Measurements from ENCODE around the gene LAMC3. TPM values are rescaled to one million over a fixed set of nuclear protein-coding genes. Genes with fewer than 3 reads are reported as not detected.

Gene LAMC3
- polyA plus RNA-seq, 1 experiment = not detected

DNA sequence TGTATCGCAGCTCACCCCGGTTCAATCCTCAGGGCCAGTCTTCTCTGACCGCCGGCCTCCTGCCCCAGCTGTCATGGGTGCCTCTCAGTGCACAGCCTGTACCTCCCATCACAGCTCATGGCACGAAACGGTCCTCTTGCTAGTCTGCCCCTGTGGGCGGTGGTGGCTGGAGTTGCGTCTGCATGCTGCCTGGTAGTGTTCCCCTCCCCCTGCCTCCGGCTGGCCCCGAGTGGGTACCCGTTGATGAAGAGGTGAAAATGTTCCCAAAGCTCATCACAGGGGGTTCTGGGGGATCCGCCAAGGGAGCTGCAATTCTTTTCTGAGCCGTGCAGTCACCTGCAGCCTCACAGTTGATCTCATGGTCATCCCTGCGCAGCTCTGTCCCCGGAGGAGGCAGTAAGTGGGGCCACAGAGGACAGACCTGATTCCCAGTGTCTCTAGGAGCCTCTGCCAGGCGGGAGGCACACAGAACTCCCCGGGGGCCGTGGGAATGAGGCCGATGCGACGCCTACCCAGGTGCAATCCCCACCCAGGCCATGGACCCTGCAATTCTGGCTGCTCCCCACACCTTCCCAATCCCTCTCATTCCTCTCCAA, 35.2 kb upstream of the LAMC3 start:
- ChIA-PET POLR2A (interaction anchor here (0.6 kb wide), 1 partner anchor 61 kb away, joined by 7 read pairs; no protein-coding TSS in a partner anchor), CTCF (interaction anchor here (0.6 kb wide), 1 partner anchor 363 kb away, joined by 4 read pairs; no protein-coding TSS in a partner anchor)
- H3K4me3 ChIP-seq (ENCODE audit: low read depth, low read length) = no peak overlapping the region
- DNase-seq (ENCODE audit: low read depth, low spot score) = no peak
- peaks cover 38% of the 10 kb centered on the region for H3K27me3 ChIP-seq (ENCODE audit: control insufficient read depth, insufficient read depth, low read length)
- TF ChIP-seq, protein P1, sequence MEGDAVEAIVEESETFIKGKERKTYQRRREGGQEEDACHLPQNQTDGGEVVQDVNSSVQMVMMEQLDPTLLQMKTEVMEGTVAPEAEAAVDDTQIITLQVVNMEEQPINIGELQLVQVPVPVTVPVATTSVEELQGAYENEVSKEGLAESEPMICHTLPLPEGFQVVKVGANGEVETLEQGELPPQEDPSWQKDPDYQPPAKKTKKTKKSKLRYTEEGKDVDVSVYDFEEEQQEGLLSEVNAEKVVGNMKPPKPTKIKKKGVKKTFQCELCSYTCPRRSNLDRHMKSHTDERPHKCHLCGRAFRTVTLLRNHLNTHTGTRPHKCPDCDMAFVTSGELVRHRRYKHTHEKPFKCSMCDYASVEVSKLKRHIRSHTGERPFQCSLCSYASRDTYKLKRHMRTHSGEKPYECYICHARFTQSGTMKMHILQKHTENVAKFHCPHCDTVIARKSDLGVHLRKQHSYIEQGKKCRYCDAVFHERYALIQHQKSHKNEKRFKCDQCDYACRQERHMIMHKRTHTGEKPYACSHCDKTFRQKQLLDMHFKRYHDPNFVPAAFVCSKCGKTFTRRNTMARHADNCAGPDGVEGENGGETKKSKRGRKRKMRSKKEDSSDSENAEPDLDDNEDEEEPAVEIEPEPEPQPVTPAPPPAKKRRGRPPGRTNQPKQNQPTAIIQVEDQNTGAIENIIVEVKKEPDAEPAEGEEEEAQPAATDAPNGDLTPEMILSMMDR (IDR thresholded peaks at IDR 0.05; ENCODE audit: low read depth, low read length) = no peak
- H3K27ac ChIP-seq (ENCODE audit: low read depth, low read length) = no peak overlapping the region
- H3K9me3 ChIP-seq (ENCODE audit: control insufficient read depth, insufficient read depth, low read length) = no peaks in the 10 kb centered on the region; the same call in 1 of the 2 replicates

- DNase-seq (ENCODE audit: low read depth, low spot score) = no peak
- no peaks in the 10 kb centered on the region; the same call in 1 of the 2 replicates for H3K9me3 ChIP-seq (ENCODE audit: control insufficient read depth, insufficient read depth, low read length)
- TF ChIP-seq, protein P1 (IDR thresholded peaks at IDR 0.05; ENCODE audit: low read depth, low read length) = no peak
- peaks cover 38% of the 10 kb centered on the region for H3K27me3 ChIP-seq (ENCODE audit: control insufficient read depth, insufficient read depth, low read length)
- no peak overlapping the region for H3K4me3 ChIP-seq (ENCODE audit: low read depth, low read length)
- POLR2A ChIA-PET = no interaction called here
- CTCF ChIA-PET = interaction anchor here (0.6 kb wide), 1 partner anchor 363 kb away, joined by 4 read pairs; no protein-coding TSS in a partner anchor
- H3K27ac ChIP-seq (ENCODE audit: low read depth, low read length) = no peak overlapping the region
Observed at GRCh38 chr9:130974697-130975096, 34.3 kb upstream of the LAMC3 start.

DNA sequence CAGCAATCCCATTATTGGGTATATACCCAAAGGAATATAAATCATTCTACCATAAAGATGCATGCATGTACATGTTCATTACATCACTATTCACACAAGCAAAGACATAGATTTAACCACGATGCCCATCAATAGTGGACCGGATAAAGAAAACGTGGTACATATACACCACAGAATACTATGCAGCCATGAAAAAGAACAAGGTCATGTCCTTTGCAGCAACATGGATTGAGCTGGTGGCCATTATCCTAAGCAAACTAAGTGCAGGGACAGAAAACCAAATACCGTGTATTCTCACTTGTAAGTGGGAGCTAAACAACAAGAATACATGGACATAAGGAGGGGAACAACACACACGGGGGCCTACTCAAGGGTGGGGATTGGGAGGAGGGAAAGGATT, 33.8 kb upstream of the LAMC3 start:
- TF ChIP-seq, protein P1 (IDR thresholded peaks at IDR 0.05; ENCODE audit: low read depth, low read length) = no peak
- Histone ChIP-seq H3K27me3 (ENCODE audit: control insufficient read depth, insufficient read depth, low read length) (peaks cover 42% of the 10 kb centered on the region), H3K27ac (ENCODE audit: low read depth, low read length) (no peak overlapping the region), H3K9me3 (ENCODE audit: control insufficient read depth, insufficient read depth, low read length) (no peaks in the 10 kb centered on the region; the same call in 1 of the 2 replicates), H3K4me3 (ENCODE audit: low read depth, low read length) (no peak overlapping the region)
- CTCF ChIA-PET = interaction anchor here (0.6 kb wide), 1 partner anchor 71 kb away, joined by 3 read pairs; no protein-coding TSS in a partner anchor
- no peak for DNase-seq (ENCODE audit: low read depth, low spot score)
- POLR2A ChIA-PET = no interaction called here

DNA sequence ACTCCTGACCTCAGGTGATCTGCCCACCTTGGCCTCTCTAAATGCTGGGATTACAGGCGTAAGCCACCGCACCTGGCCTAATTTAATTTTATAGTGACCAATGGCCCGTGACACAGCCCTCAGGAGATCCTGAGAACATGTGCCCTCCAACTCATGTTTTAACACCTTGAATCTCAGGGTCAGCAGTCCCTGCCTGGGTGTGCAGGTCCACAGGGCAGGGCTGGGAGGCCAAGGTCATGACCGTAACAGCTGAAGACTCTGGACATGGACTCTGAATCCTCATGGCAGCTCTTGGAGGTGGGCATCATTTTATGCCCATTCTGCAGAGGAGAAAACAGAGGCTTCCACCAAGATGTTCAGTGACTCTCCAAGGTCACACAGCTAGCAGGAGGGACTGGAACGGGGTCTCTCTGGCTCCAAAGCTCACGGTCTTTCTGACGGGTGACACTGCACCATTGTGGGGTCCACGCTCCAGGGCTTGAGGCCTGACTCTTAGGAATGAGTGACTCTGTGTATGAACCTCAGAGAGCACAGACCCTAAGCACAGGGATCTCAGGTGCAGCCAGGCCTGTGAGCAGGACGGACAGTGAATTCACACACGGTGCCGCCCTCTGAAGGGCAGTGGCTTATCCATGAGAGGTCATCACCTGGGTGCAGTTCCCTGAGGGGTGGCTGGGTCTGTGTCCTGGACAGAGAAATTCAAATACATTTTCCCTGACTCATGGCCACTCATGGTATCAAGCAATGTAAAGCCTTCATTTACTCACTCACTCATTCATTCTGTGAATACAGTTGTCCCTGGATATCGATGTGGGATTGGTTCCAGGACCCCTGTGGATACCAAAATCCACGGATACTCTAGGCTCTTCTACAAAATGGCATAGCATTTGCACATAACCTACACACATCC, 32.8 kb upstream of the LAMC3 start:
- Histone ChIP-seq H3K27me3 (ENCODE audit: control insufficient read depth, insufficient read depth, low read length) (peaks cover 49% of the 10 kb centered on the region), H3K27ac (ENCODE audit: low read depth, low read length) (no peak overlapping the region), H3K4me3 (ENCODE audit: low read depth, low read length) (no peak overlapping the region), H3K9me3 (ENCODE audit: control insufficient read depth, insufficient read depth, low read length) (no peaks in the 10 kb centered on the region; the same call in 1 of the 2 replicates)
- ChIA-PET CTCF (no interaction called here), POLR2A (no interaction called here)
- TF ChIP-seq, protein P1 (IDR thresholded peaks at IDR 0.05; ENCODE audit: low read depth, low read length) = no peak
- DNase-seq (ENCODE audit: low read depth, low spot score) = no peak
